ENCODE measurements around the gene PLXDC2. TPM values are rescaled to one million over a fixed set of nuclear protein-coding genes. Genes with fewer than 3 reads are reported as not detected.

Gene PLXDC2
- total and polyA plus RNA-seq, 7 donors: 1.8 to 44.6 (median 18.2) TPM

GRCh38 chr10:20221356-20221755, 405.1 kb downstream of the PLXDC2 start:
- no peak for TF ChIP-seq CTCF (IDR thresholded peaks at IDR 0.05)
- no peak for TF ChIP-seq POLR2AphosphoS5 (IDR thresholded peaks at IDR 0.05)
- no peak for TF ChIP-seq EP300 (IDR thresholded peaks at IDR 0.05)
- TF ChIP-seq POLR2A (IDR thresholded peaks at IDR 0.05): no peak
- Histone ChIP-seq H3K4me1 (peaks cover 0 to 8% (median 0%) of the 10 kb centered on the region in 4 donors), H3K9me3 (no peaks in the 10 kb centered on the region), H3K27ac (no peak overlapping the region), H3K36me3 (no peaks in the 10 kb centered on the region), H3K4me3 (no peak overlapping the region), H3K27me3 (no peaks in the 10 kb centered on the region)
- WGBS, 2 donors: 34 to 57% methylated on average over 1 of the region's 1 CpG
- DNase-seq: no peak
- intact Hi-C loops (cut with DNase I): no loop called here

GRCh38 chr10:20228729-20229128, 412.5 kb downstream of the PLXDC2 start:
- DNase-seq: no peak
- no peak overlapping the region for H3K4me3 ChIP-seq

GRCh38 chr10:20232079-20232705, 416.0 kb downstream of the PLXDC2 start:
- Histone ChIP-seq H3K27ac (no peak overlapping the region), H3K27me3 (no peaks in the 10 kb centered on the region), H3K4me1 (no peaks in the 10 kb centered on the region), H3K36me3 (no peaks in the 10 kb centered on the region), H3K4me3 (no peak overlapping the region), H3K9me3 (no peaks in the 10 kb centered on the region)
- WGBS, 2 donors: 82 to 85% methylated on average over 2 of the region's 2 CpGs
- intact Hi-C loops (cut with DNase I): no loop called here
- no peak for DNase-seq
- no peak for TF ChIP-seq CTCF (IDR thresholded peaks at IDR 0.05)
- no peak for TF ChIP-seq POLR2A (IDR thresholded peaks at IDR 0.05)
- no peak for TF ChIP-seq EP300 (IDR thresholded peaks at IDR 0.05)
- TF ChIP-seq POLR2AphosphoS5 (IDR thresholded peaks at IDR 0.05): no peak

More at GRCh38 chr10:20228729-20229128, 412.5 kb downstream of the PLXDC2 start:
- no peaks in the 10 kb centered on the region for H3K9me3 ChIP-seq
- intact Hi-C loops (cut with DNase I): no loop called here
- H3K36me3 ChIP-seq: no peaks in the 10 kb centered on the region
- no peak for TF ChIP-seq POLR2A (IDR thresholded peaks at IDR 0.05)
- no peak overlapping the region for H3K27ac ChIP-seq
- no peaks in the 10 kb centered on the region for H3K4me1 ChIP-seq
- no peaks in the 10 kb centered on the region for H3K27me3 ChIP-seq

GRCh38 chr10:20233423-20233822, 417.2 kb downstream of the PLXDC2 start:
- intact Hi-C loops (cut with DNase I): no loop called here
- TF ChIP-seq EP300 (IDR thresholded peaks at IDR 0.05) (no peak), POLR2A (IDR thresholded peaks at IDR 0.05) (no peak), CTCF (IDR thresholded peaks at IDR 0.05) (no peak), POLR2AphosphoS5 (IDR thresholded peaks at IDR 0.05) (no peak)
- no peak for DNase-seq
- no peaks in the 10 kb centered on the region for H3K9me3 ChIP-seq
- no peak overlapping the region for H3K27ac ChIP-seq
- no peaks in the 10 kb centered on the region for H3K4me1 ChIP-seq
- no peaks in the 10 kb centered on the region for H3K36me3 ChIP-seq
- H3K27me3 ChIP-seq: no peaks in the 10 kb centered on the region
- H3K4me3 ChIP-seq: no peak overlapping the region

GRCh38 chr10:20234579-20234978, 418.3 kb downstream of the PLXDC2 start:
- H3K9me3 ChIP-seq: no peaks in the 10 kb centered on the region
- H3K27me3 ChIP-seq: no peaks in the 10 kb centered on the region
- no peak overlapping the region for H3K4me3 ChIP-seq
- no peak overlapping the region for H3K27ac ChIP-seq
- no peak for DNase-seq
- WGBS, 2 donors: 95 to 97% methylated on average over 5 of the region's 5 CpGs
- TF ChIP-seq POLR2AphosphoS5 (IDR thresholded peaks at IDR 0.05) (no peak), EP300 (IDR thresholded peaks at IDR 0.05) (no peak), POLR2A (IDR thresholded peaks at IDR 0.05) (no peak), CTCF (IDR thresholded peaks at IDR 0.05) (no peak)
- intact Hi-C loops (cut with DNase I): no loop called here
- H3K4me1 ChIP-seq: no peaks in the 10 kb centered on the region
- no peaks in the 10 kb centered on the region for H3K36me3 ChIP-seq
